Neural progenitor cell (in vitro differentiated cells): ENCODE measurements around the gene NTRK1. TPM values are rescaled to one million over a fixed set of nuclear protein-coding genes. Genes with fewer than 3 reads are reported as not detected.

Experiments
- DNase-seq: peaks from one replicate; pipeline ENCODE4 v3.0.0-alpha.2; 2016; ENCODE audit warnings: low spot score
- H2AFZ ChIP-seq: fragments of 200-600 bp; sonication (generic); replicated peaks from 2 replicates; pipeline ENCODE4 v1.6.1; 2016; ENCODE audit warnings: antibody characterized with exemption
- H3F3A ChIP-seq: fragments of 200-600 bp; sonication (generic); 2 replicates; pipeline ENCODE4 v1.6.1; 2016; ENCODE audit warnings: antibody characterized with exemption, low read depth
- H3K27ac ChIP-seq: fragments of 200-600 bp; sonication (generic); 2 replicates; pipeline ENCODE4 v1.5.1; 2016; ENCODE audit warnings: mild to moderate bottlenecking
- H3K27me3 ChIP-seq: fragments of 200-600 bp; sonication (generic); 2 replicates; pipeline ENCODE4 v1.6.1; 2016; ENCODE audit warnings: mild to moderate bottlenecking, moderate library complexity
- H3K36me3 ChIP-seq: fragments of 200-600 bp; sonication (generic); 2 replicates; pipeline ENCODE4 v1.5.1; 2016
- H3K4me1 ChIP-seq: fragments of 200-600 bp; sonication (generic); 2 replicates; pipeline ENCODE4 v1.6.1; 2016; ENCODE audit warnings: mixed run types
- H3K4me2 ChIP-seq: fragments of 200-600 bp; sonication (generic); 2 replicates; pipeline ENCODE4 v1.6.1; 2016
- H3K4me3 ChIP-seq: fragments of 200-600 bp; sonication (generic); 2 replicates; pipeline ENCODE4 v1.5.1; 2016
- H3K79me2 ChIP-seq: fragments of 200-600 bp; sonication (generic); 2 replicates; pipeline ENCODE4 v1.6.1; 2016; ENCODE audit warnings: low read depth
- H3K9ac ChIP-seq: fragments of 200-600 bp; sonication (generic); 2 replicates; pipeline ENCODE4 v1.6.1; 2016
- H3K9me3 ChIP-seq: fragments of 200-600 bp; sonication (generic); 2 replicates; pipeline ENCODE4 v1.5.1; 2016; ENCODE audit warnings: low read depth
- H4K20me1 ChIP-seq: fragments of 200-600 bp; sonication (generic); 2 replicates; pipeline ENCODE4 v1.6.1; 2016; ENCODE audit warnings: low read depth
- H3K27ac Mint-ChIP-seq: 3 replicates; pipeline ENCODE4 v1.8.0; 2021; ENCODE audit warnings: mixed read lengths
- H3K27me3 Mint-ChIP-seq: 2 replicates; pipeline ENCODE4 v1.8.0; 2022; ENCODE audit warnings: low read depth, mild to moderate bottlenecking, inconsistent platforms, moderate library complexity, mixed read lengths; ENCODE audit not compliant: insufficient read depth
- H3K36me3 Mint-ChIP-seq: 3 replicates; pipeline ENCODE4 v1.8.0; 2021; ENCODE audit warnings: mixed read lengths
- H3K4me1 Mint-ChIP-seq: 3 replicates; pipeline ENCODE4 v1.8.0; 2021; ENCODE audit warnings: mixed read lengths
- H3K4me3 Mint-ChIP-seq: 3 replicates; pipeline ENCODE4 v1.8.0; 2021; ENCODE audit warnings: mild to moderate bottlenecking, moderate library complexity, mixed read lengths
- H3K9me3 Mint-ChIP-seq: 3 replicates; pipeline ENCODE4 v1.8.0; 2020; ENCODE audit warnings: mixed read lengths
- CTCF ChIP-seq: fragments of 200-600 bp; sonication (generic); IDR thresholded peaks from 2 replicates; pipeline ENCODE4 v1.5.1; 2017; ENCODE audit warnings: antibody characterized with exemption, mild to moderate bottlenecking
- EZH2 ChIP-seq: fragments of 200-600 bp; sonication (generic); IDR thresholded peaks from 2 replicates; pipeline ENCODE4 v1.6.1; 2017; ENCODE audit warnings: antibody characterized with exemption, mild to moderate bottlenecking, moderate library complexity
- EZH2phosphoT487 ChIP-seq: fragments of 200-600 bp; sonication (generic); IDR thresholded peaks from 2 replicates; pipeline ENCODE4 v1.6.1; 2017; ENCODE audit warnings: antibody characterized with exemption
- total RNA-seq: library from RNA; depleted of rRNA; stranded (reverse); fragments of >200 nt; gene quantifications from 2 replicates; pipeline ENCODE4 v1.2.3, GENCODE V29; 2015; ENCODE audit warnings: low replicate concordance

NTRK1 gene
- total RNA-seq, 1 donor from 2014 or later: not detected

GRCh38 chr1:156894711-156895454 lies 34.2 kb downstream of the NTRK1 start:
- no peak for DNase-seq
- H2AFZ ChIP-seq: no peak overlapping the region

GRCh38 chr1:156895455-156895812 lies 34.8 kb downstream of the NTRK1 start:
- peaks cover 8% of the 10 kb centered on the region for H3F3A ChIP-seq
- H3K4me3 ChIP-seq: no peak overlapping the region
- peaks cover 6% of the 10 kb centered on the region for H4K20me1 ChIP-seq
- Mint-ChIP-seq H3K4me1 (peaks cover 44% of the 10 kb centered on the region), H3K9me3 (no peaks in the 10 kb centered on the region), H3K36me3 (no peaks in the 10 kb centered on the region), H3K27ac (no peak overlapping the region), H3K27me3 (peaks cover 34% of the 10 kb centered on the region), H3K4me3 (no peak overlapping the region)
- no peaks in the 10 kb centered on the region for H3K79me2 ChIP-seq
- TF ChIP-seq EZH2: peak; percentile 25
- TF ChIP-seq CTCF: no peak
- no peak overlapping the region for H3K9ac ChIP-seq
- peaks cover 17% of the 10 kb centered on the region for H3K4me1 ChIP-seq
- H3K27me3 ChIP-seq: peaks cover 67% of the 10 kb centered on the region
- H3K4me2 ChIP-seq: no peak overlapping the region
- no peak overlapping the region for H3K27ac ChIP-seq
- H3K36me3 ChIP-seq: no peaks in the 10 kb centered on the region
- H2AFZ ChIP-seq: no peak overlapping the region
- no peak for DNase-seq
- H3K9me3 ChIP-seq: no peaks in the 10 kb centered on the region

More at GRCh38 chr1:156894711-156895454, 34.2 kb downstream of the NTRK1 start:
- Mint-ChIP-seq H3K9me3 (no peaks in the 10 kb centered on the region), H3K36me3 (no peaks in the 10 kb centered on the region), H3K27me3 (peaks cover 39% of the 10 kb centered on the region), H3K4me1 (peaks cover 41% of the 10 kb centered on the region), H3K27ac (no peak overlapping the region), H3K4me3 (no peak overlapping the region)
- peaks cover 70% of the 10 kb centered on the region for H3K27me3 ChIP-seq
- peaks cover 6% of the 10 kb centered on the region for H4K20me1 ChIP-seq
- H3K27ac ChIP-seq: no peak overlapping the region
- no peak overlapping the region for H3K9ac ChIP-seq
- H3K4me2 ChIP-seq: no peak overlapping the region
- H3K36me3 ChIP-seq: no peaks in the 10 kb centered on the region
- no peak for TF ChIP-seq EZH2phosphoT487
- TF ChIP-seq CTCF: no peak
- no peak for TF ChIP-seq EZH2
- peaks cover 8% of the 10 kb centered on the region for H3F3A ChIP-seq
- H3K9me3 ChIP-seq: no peaks in the 10 kb centered on the region
- no peaks in the 10 kb centered on the region for H3K79me2 ChIP-seq
- no peak overlapping the region for H3K4me3 ChIP-seq
- H3K4me1 ChIP-seq: peaks cover 17% of the 10 kb centered on the region

GRCh38 chr1:156895927-156896326 lies 35.3 kb downstream of the NTRK1 start:
- Histone ChIP-seq H3K9ac (no peak overlapping the region), H3K27me3 (peaks cover 62% of the 10 kb centered on the region), H3K4me3 (no peak overlapping the region), H3K27ac (no peak overlapping the region), H3F3A (peaks cover 8% of the 10 kb centered on the region), H3K9me3 (no peaks in the 10 kb centered on the region), H3K79me2 (no peaks in the 10 kb centered on the region), H3K4me1 (peaks cover 17% of the 10 kb centered on the region), H3K4me2 (no peak overlapping the region), H3K36me3 (no peaks in the 10 kb centered on the region), H2AFZ (no peak overlapping the region), H4K20me1 (peaks cover 6% of the 10 kb centered on the region)
- Mint-ChIP-seq H3K27me3 (peaks cover 34% of the 10 kb centered on the region), H3K36me3 (no peaks in the 10 kb centered on the region), H3K27ac (no peak overlapping the region), H3K4me1 (peaks cover 45% of the 10 kb centered on the region), H3K4me3 (no peak overlapping the region), H3K9me3 (no peaks in the 10 kb centered on the region)
- no peak for DNase-seq
- TF ChIP-seq EZH2: no peak
- no peak for TF ChIP-seq CTCF
- TF ChIP-seq EZH2phosphoT487: no peak
